ENCODE measurements around the gene SSUH2.
A peak's percentile ranks its signal among the peaks of the same experiment; 100 is the strongest.

The SSUH2 gene

GRCh38 chr3:8641472-8641871 is 3.1 kb downstream of the SSUH2 start:
- no peak for DNase-seq

GRCh38 chr3:8640223-8640622 is 4.4 kb downstream of the SSUH2 start:
- no peak for DNase-seq

- DNase-seq = no peak
Observed at GRCh38 chr3:8639659-8640000, 5.0 kb downstream of the SSUH2 start.

GRCh38 chr3:8638994-8639658 is 5.5 kb downstream of the SSUH2 start:
- no peak for DNase-seq

GRCh38 chr3:8637348-8637747 is 7.2 kb downstream of the SSUH2 start:
- DNase-seq = no peak

- no peak for DNase-seq
Observed at GRCh38 chr3:8635631-8636030, 9.0 kb downstream of the SSUH2 start.

GRCh38 chr3:8635125-8635524 is 9.5 kb downstream of the SSUH2 start:
- no peak for DNase-seq

- DNase-seq = no peak
Observed at GRCh38 chr3:8632402-8633237, 12.0 kb downstream of the SSUH2 start.

GRCh38 chr3:8631661-8632060 is 12.9 kb downstream of the SSUH2 start:
- no peak for DNase-seq

GRCh38 chr3:8629151-8630021 is 15.2 kb downstream of the SSUH2 start:
- no peak for DNase-seq

- no peak for DNase-seq
Observed at GRCh38 chr3:8627949-8628348, 16.6 kb downstream of the SSUH2 start.

- no peak for DNase-seq
Observed at GRCh38 chr3:8627201-8627940, 17.2 kb downstream of the SSUH2 start.

- no peak for DNase-seq
Observed at GRCh38 chr3:8625991-8626390, 18.6 kb downstream of the SSUH2 start.

- DNase-seq = no peak
Observed at GRCh38 chr3:8624612-8625011, 20.0 kb downstream of the SSUH2 start.

GRCh38 chr3:8623741-8624140 is 20.9 kb downstream of the SSUH2 start:
- DNase-seq = no peak

- DNase-seq = peak; percentile 70
Observed at GRCh38 chr3:8622873-8623691, 21.5 kb downstream of the SSUH2 start.

- no peak for DNase-seq
Observed at GRCh38 chr3:8621872-8622271, 22.7 kb downstream of the SSUH2 start.

GRCh38 chr3:8621141-8621540 is 23.5 kb downstream of the SSUH2 start:
- DNase-seq = no peak

GRCh38 chr3:8619548-8619947 is 25.1 kb downstream of the SSUH2 start:
- DNase-seq = no peak

- no peak for DNase-seq
Observed at GRCh38 chr3:8618950-8619349, 25.6 kb downstream of the SSUH2 start.

GRCh38 chr3:8617921-8618320 is 26.7 kb downstream of the SSUH2 start:
- no peak for DNase-seq

Data from right kidney (tissue), 1 donor.